ENCODE results near the gene PTPN2.

PTPN2 gene

GRCh38 chr18:12891561-12891960, 7.5 kb upstream of the PTPN2 start:
- TF ChIP-seq CTCF (IDR thresholded peaks at IDR 0.05; ENCODE audit: extremely low read depth, missing control alignments) = no peak
- DNase-seq (ENCODE audit: low spot score) = no peak

DNA sequence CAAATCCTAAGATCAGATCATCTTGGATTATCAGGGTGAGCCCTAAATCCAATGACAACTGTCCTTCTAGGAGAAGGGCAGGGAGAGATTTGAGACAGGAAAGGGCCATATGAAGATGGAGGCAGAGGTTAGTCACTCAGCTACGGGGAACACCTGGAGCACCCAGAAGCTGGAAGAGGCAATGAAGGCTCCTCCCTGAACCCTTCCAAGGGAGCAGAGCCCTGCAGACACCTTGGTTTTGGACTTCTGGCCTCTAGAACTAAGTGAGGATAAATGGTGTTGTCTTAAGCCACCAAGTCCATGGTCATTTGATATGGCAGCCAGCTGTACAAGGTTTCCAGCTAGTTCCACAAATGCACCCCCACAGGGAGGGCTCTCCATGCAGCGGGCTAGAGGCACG, 6.9 kb upstream of the PTPN2 start:
- TF ChIP-seq CTCF (IDR thresholded peaks at IDR 0.05; ENCODE audit: extremely low read depth, missing control alignments) = no peak
- no peak for DNase-seq (ENCODE audit: low spot score)

DNA sequence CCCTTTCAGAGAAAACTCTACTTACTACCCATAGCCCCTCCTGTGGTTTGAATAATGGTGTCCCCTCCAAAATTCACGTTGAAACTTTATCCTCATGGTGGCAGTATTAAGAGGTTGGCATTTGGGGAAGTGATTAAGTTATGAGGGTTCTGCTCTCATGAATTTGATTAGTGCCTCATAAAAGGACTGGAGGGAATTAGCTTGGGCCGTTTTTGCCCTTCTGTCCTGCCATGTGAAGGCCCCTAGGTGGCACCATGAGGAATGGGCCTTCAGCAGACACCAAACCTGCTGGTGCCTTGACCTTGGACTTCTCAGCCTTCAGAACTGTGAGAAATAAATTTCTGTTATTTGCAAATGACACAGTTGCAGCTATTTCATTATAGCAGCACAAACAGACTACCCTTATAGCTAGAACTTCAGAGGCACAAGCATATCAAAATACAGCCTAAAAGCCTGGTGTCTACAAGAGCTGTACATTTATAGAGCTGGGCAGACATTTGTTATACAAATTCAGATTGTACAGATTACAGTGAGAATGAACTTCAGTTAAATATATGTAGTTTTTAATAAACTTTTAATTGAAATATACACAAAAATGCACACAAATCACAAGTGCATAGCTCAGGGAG, 2.6 kb upstream of the PTPN2 start:
- DNase-seq (ENCODE audit: low spot score) = no peak
- peak; percentile 34 for TF ChIP-seq CTCF (IDR thresholded peaks at IDR 0.05; ENCODE audit: extremely low read depth, missing control alignments)

DNA sequence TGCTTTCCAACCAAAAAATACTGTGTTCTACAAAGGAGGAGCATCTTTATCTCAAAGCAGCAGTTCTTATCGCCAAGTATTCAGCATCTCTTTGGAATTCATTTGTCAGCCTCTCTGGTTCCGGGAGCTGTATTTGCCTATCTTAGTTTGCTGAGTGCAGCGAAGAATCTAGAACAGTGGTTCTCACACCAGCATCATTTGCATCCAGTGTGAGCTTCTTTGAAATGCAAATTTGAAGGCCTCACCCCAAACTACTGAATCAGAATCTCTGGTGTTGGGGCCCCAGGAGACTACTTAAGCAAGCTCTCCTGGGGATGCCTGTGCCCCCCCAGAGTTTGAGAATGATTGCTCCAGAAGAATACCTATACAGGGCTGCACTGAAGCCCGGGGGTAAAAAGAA, 1.5 kb upstream of the PTPN2 start:
- no peak for TF ChIP-seq CTCF (IDR thresholded peaks at IDR 0.05; ENCODE audit: extremely low read depth, missing control alignments)
- DNase-seq (ENCODE audit: low spot score) = no peak

DNA sequence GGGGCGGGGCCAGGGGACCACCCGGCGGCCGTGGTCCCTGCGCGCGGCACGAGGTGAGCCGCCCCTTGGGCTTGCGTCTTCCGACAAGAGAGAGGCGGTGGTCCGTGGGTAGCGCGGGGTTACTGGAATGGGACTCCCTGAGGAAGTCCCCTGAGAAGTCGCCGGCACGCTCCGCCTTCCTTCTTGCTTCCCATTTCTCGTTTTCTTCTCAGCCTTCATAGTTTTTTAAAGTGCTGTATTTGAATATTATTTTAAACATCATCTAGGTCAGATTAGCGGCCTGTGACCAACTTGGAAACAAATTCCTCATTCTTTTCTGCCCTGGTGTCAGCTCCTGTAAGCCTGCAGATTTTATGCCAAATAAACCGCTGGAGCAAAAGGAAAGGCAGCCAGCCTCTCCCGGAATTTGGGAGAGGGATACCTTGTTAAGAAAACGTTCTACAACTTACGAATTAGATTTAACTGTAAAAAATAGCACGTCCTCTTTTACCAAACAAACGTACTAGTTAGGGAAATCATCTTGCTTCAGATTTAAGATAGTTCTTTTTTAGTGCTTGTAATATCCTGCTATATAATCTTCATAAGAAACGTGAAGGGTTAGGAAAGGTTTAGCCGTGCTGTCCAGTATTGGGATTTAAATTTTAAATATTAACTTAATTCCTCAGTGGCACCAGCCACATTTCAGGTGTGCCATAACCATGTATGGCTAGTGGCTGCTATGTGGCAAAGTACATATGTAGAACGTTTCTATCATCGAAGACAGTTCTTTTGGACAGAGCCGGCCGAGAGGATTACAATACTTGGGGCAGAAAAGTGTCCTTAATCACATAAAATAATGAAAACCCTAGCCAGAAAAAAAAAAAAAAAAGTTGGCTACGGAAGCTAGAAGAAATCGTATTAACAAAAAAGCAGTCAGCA, 628 bp upstream of the PTPN2 start:
- TF ChIP-seq CTCF (IDR thresholded peaks at IDR 0.05; ENCODE audit: extremely low read depth, missing control alignments) = no peak
- DNase-seq (ENCODE audit: low spot score) = no peak

GRCh38 chr18:12883372-12883683, 709 bp downstream of the PTPN2 start:
- DNase-seq (ENCODE audit: low spot score) = no peak
- no peak for TF ChIP-seq CTCF (IDR thresholded peaks at IDR 0.05; ENCODE audit: extremely low read depth, missing control alignments)

Data from GM20000 (cell line).